BLaER1 (cell line): ENCODE results near the gene ZNF688.
"Not testable (repeated sequence)": the region's sequence is repeated elsewhere in the genome, so short reads cannot be mapped to it uniquely, and the experiment has no call there.

Experiments
- H3K27ac ChIP-seq: shearing (Covaris generic); formaldehyde crosslinking; 2 replicates; pipeline ENCODE4 v1.8.1; 2022
- H3K27me3 ChIP-seq: shearing (Covaris generic); formaldehyde crosslinking; 2 replicates; pipeline ENCODE4 v1.8.1; 2022
- H3K36me3 ChIP-seq: shearing (Covaris generic); formaldehyde crosslinking; 2 replicates; pipeline ENCODE4 v1.8.1; 2022
- H3K4me1 ChIP-seq: shearing (Covaris generic); formaldehyde crosslinking; 2 replicates; pipeline ENCODE4 v1.8.1; 2022
- H3K4me2 ChIP-seq: shearing (Covaris generic); formaldehyde crosslinking; 2 replicates; pipeline ENCODE4 v1.8.1; 2022
- H3K4me3 ChIP-seq: shearing (Covaris generic); formaldehyde crosslinking; 2 replicates; pipeline ENCODE4 v1.8.1; 2022
- H3K9ac ChIP-seq: shearing (Covaris generic); formaldehyde crosslinking; 2 replicates; pipeline ENCODE4 v1.8.1; 2022
- H3K9me3 ChIP-seq: shearing (Covaris generic); formaldehyde crosslinking; 2 replicates; pipeline ENCODE4 v1.8.1; 2022
- H4K20me1 ChIP-seq: shearing (Covaris generic); formaldehyde crosslinking; 2 replicates; pipeline ENCODE4 v1.8.1; 2022
- Cebpa-rat ChIP-seq: shearing (Covaris generic); IDR thresholded peaks from 2 replicates; pipeline ENCODE4 v1.8.1; 2022

The ZNF688 gene

GRCh38 chr16:30526823-30527634, 44.5 kb downstream of the ZNF688 start:
- H3K27me3 ChIP-seq: no peaks in the 10 kb centered on the region
- peaks cover 29% of the 10 kb centered on the region for H3K36me3 ChIP-seq
- peak overlapping the region; percentile 85 for H3K4me3 ChIP-seq
- H3K4me2 ChIP-seq: peak overlapping the region; percentile 92
- TF ChIP-seq Cebpa-rat: no peak
- H3K9me3 ChIP-seq: no peaks in the 10 kb centered on the region
- H3K4me1 ChIP-seq: peaks cover 52% of the 10 kb centered on the region
- H3K9ac ChIP-seq: peak overlapping the region; percentile 90
- H3K27ac ChIP-seq: peak overlapping the region; percentile 91
- peaks cover 17% of the 10 kb centered on the region for H4K20me1 ChIP-seq

- no peaks in the 10 kb centered on the region for H3K27me3 ChIP-seq
- H3K9me3 ChIP-seq: no peaks in the 10 kb centered on the region
- H4K20me1 ChIP-seq: peaks cover 17% of the 10 kb centered on the region
- H3K4me1 ChIP-seq: peaks cover 54% of the 10 kb centered on the region
- H3K36me3 ChIP-seq: peaks cover 22% of the 10 kb centered on the region
- H3K9ac ChIP-seq: peak within 1 kb of the TSS; percentile 90
- peak within 1 kb of the TSS; percentile 91 for H3K27ac ChIP-seq
- no peak for TF ChIP-seq Cebpa-rat
- peak within 1 kb of the TSS; percentile 92 for H3K4me2 ChIP-seq
- H3K4me3 ChIP-seq: peak within 1 kb of the TSS; percentile 85
Observed at GRCh38 chr16:30526137-30526822, 45.2 kb downstream of the ZNF688 start, which contains the start of gene ZNF768. Gene ZNF768, minus strand, starts transcription at chr16:30526566. Its CDS starts 153 bp downstream, at chr16:30526413.

- Histone ChIP-seq H3K4me1 (peaks cover 54% of the 10 kb centered on the region), H3K4me3 (peak overlapping the region; percentile 85), H3K4me2 (peak overlapping the region; percentile 86), H3K27ac (peak overlapping the region; percentile 91; the same call in 1 of the 2 replicates), H3K36me3 (peaks cover 17% of the 10 kb centered on the region), H3K27me3 (no peaks in the 10 kb centered on the region), H3K9me3 (no peaks in the 10 kb centered on the region), H4K20me1 (peaks cover 17% of the 10 kb centered on the region), H3K9ac (peak overlapping the region; percentile 90)
- no peak for TF ChIP-seq Cebpa-rat
Observed at GRCh38 chr16:30525844-30526136, 45.7 kb downstream of the ZNF688 start.

GRCh38 chr16:30524575-30525568, 46.6 kb downstream of the ZNF688 start:
- Histone ChIP-seq H3K4me2 (peak overlapping the region; percentile 86), H3K9ac (peak overlapping the region; percentile 90; the same call in 1 of the 2 replicates), H3K27me3 (no peaks in the 10 kb centered on the region), H3K9me3 (no peaks in the 10 kb centered on the region), H3K27ac (no peak overlapping the region), H4K20me1 (peaks cover 17% of the 10 kb centered on the region), H3K36me3 (peaks cover 13% of the 10 kb centered on the region), H3K4me1 (peaks cover 54% of the 10 kb centered on the region), H3K4me3 (no peak overlapping the region)
- TF ChIP-seq Cebpa-rat: no peak

GRCh38 chr16:30523768-30524574, 47.5 kb downstream of the ZNF688 start:
- H3K9me3 ChIP-seq: no peaks in the 10 kb centered on the region
- H3K4me1 ChIP-seq: peaks cover 46% of the 10 kb centered on the region
- 0 out of 2 replicates have a peak overlapping the region, but pooled peaks have one; percentile 3 for H3K9ac ChIP-seq
- H3K27me3 ChIP-seq: no peaks in the 10 kb centered on the region
- H3K4me2 ChIP-seq: peak overlapping the region; percentile 86
- TF ChIP-seq Cebpa-rat: no peak
- H4K20me1 ChIP-seq: peaks cover 17% of the 10 kb centered on the region
- H3K36me3 ChIP-seq: peaks cover 13% of the 10 kb centered on the region
- H3K4me3 ChIP-seq: no peak overlapping the region
- no peak overlapping the region for H3K27ac ChIP-seq

- not testable (repeated sequence) for H3K27ac ChIP-seq, H3K9me3 ChIP-seq, H3K27me3 ChIP-seq, H3K4me2 ChIP-seq, H3K4me3 ChIP-seq, H3K9ac ChIP-seq
- Histone ChIP-seq H3K4me1 (peaks cover 35% of the 10 kb centered on the region), H3K36me3 (peaks cover 13% of the 10 kb centered on the region), H4K20me1 (peaks cover 17% of the 10 kb centered on the region)
Observed at GRCh38 chr16:30522702-30523463, 48.6 kb downstream of the ZNF688 start.

GRCh38 chr16:30521873-30522641, 49.5 kb downstream of the ZNF688 start:
- Histone ChIP-seq H3K4me3 (no peak overlapping the region), H3K27me3 (no peaks in the 10 kb centered on the region), H4K20me1 (peaks cover 17% of the 10 kb centered on the region), H3K4me1 (peaks cover 33% of the 10 kb centered on the region), H3K4me2 (no peak overlapping the region), H3K36me3 (peaks cover 13% of the 10 kb centered on the region), H3K9ac (no peak overlapping the region), H3K27ac (no peak overlapping the region), H3K9me3 (no peaks in the 10 kb centered on the region)
- no peak for TF ChIP-seq Cebpa-rat

- no peak overlapping the region for H3K27ac ChIP-seq
- no peak overlapping the region for H3K4me2 ChIP-seq
Observed at GRCh38 chr16:30521476-30521872, 50.0 kb downstream of the ZNF688 start.

More at GRCh38 chr16:30521476-30521872, 50.0 kb downstream of the ZNF688 start:
- H3K27me3 ChIP-seq: no peaks in the 10 kb centered on the region
- peaks cover 13% of the 10 kb centered on the region for H3K36me3 ChIP-seq
- peaks cover 39% of the 10 kb centered on the region for H3K4me1 ChIP-seq
- H3K9ac ChIP-seq: no peak overlapping the region
- no peak overlapping the region for H3K4me3 ChIP-seq
- H3K9me3 ChIP-seq: no peaks in the 10 kb centered on the region
- TF ChIP-seq Cebpa-rat: no peak
- H4K20me1 ChIP-seq: peaks cover 17% of the 10 kb centered on the region
